GM18526 (cell line): ENCODE measurements around the gene COL4A4.

Source experiments
- POLR2A ChIP-seq: IDR thresholded peaks from 3 replicates; pipeline ENCODE4 v1.6.1; 2011; ENCODE audit not compliant: insufficient read length; ENCODE audit errors: extremely low read depth

COL4A4 gene

DNA sequence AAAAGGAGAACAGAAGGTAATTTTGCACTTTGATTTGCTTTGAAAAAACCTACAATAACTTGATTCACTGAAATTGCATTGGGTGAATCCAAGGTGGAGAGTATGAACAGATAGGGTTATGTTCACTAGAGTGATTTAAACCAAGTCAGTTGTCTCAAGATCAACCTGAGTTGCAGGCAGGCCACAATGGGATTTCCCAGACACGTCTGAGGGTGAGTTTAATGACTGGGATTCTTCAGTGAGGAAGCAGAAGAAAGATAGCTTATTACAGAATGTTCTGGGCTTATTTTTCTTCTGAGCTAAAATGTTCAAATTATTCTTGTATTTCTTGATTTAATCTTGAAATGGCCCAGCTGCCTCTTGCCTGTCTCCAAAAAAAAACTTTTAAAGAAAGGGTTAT lies 20.1 kb downstream of the COL4A4 start:
- no peak for TF ChIP-seq POLR2A

DNA sequence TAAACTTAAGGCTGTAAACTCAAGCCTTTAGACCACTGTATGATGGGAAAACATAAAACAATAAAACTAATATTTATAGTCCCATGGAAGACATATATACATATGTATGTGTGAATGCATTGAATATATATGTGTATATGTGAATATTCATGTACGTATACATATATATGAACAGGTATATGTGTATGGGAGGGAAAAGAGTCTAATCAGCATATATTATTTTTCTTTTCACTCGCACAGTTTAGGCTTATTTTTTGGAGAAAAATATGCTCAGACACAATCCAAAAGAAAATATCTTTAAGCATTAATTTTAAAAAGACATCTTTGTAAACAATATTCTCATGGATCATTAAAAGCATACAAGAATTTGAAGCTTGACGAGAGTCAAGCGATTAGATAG lies 22.7 kb downstream of the COL4A4 start:
- no peak for TF ChIP-seq POLR2A

DNA sequence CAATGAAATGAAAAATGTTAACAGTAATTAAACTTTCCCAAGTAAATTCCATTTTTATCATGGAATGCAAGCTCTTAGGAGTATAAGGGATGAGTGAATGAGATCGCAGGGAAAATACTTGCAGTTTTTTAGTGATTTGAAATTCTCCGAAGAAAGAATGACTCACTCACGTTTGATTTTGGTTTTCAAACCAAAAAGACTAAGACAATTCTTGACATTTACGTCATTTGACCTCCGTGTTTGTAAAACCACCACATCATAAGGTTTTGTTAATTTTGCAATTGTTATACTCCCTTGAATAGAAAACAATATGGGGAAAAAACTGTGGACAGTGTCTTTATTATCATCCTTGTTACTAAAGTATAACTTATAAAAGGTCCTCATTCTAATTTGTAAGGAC lies 29.4 kb downstream of the COL4A4 start:
- TF ChIP-seq POLR2A: no peak

DNA sequence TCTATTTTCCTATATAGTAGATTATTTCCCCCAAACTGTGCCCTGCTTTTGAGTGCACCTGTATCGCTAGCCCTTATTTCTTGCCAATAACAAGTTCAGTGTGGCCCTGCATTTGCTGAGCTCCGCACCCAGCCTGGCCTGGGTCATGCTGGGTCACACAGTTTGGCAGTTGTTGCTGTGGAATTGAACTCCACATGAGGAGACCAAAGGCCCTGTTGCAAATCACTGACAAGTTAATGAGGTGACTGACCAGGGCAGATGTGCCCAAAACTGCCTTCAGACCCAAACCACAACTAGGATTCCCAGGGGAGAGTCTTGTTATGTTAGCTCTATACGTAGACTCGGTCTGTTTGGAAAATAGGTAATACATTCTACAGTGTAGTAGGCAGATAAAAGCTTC lies 31.0 kb downstream of the COL4A4 start:
- TF ChIP-seq POLR2A: no peak

DNA sequence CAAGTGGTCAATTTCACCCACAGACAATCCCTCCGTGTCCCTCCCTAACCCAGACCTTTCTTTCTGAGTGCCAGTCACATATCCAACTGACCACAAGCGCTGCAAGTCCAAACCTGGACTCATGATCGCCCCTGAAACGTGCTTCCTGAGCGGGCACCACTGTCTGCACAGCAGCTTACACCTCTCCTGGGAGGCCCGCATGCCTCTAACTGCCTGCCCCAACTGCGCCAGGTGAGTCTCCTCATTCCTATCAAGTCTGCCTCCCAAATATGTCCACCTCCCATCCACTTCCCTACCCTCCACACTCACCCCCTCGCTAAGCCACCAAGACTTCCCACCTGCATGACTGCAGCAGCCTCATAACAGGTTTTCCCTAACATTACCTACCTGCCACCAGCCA lies 33.4 kb downstream of the COL4A4 start:
- no peak for TF ChIP-seq POLR2A

DNA sequence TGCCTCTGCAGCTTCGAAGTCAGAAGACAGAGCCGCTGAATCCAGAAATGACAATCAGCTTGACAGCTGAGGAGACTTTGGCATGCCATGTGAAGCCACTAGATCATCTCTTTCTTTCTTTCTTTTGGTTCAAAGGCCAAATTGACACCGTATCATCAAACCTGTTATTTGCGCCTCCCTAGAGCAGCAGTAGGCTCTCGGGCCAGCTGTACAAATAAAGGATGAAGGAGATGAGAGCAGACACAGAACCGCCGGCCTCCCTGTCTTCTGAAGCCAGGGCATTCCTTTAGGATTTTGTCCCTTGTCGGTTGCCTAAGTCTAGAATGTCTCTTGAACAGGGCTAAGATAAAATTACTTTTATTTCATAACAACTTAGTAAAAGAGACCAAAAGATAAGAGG lies 36.8 kb downstream of the COL4A4 start:
- no peak for TF ChIP-seq POLR2A

DNA sequence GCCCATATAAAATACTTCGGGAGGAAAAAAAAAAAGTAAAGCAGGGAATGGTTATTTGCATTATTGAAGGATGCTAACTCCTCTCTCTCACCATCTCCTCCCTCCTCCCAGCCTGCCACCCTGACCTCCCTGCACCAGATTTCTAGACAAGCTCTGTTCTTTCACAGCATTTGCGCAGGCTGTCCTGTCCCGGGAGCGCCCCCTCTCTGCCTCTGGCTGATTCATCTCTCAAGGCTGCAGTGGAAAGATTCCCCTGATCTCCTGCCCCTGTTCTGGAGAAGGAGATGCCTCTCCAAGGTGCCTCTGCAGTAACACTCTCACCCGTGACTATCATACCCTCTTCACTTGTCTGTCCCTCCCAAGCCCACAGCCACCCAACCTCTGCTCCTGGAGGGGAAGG lies 38.5 kb downstream of the COL4A4 start:
- TF ChIP-seq POLR2A: no peak

DNA sequence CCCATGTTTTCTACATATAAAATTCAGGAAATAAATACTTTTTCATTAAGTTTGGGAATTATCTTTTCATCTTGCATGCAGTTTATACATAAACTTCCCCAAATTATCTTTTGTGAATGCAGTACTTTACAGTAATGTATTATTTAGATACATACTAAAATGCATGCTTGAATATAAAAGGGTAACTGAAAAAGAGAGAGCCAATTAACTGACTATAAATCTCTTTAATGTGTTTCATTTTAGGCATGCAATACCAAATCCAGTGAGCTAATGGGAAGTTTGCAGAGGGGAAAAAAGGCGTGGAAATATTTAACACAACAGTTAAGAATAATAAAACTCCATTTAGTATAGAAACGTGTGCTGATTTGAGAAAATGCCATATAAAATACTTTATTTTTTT lies 39.2 kb downstream of the COL4A4 start:
- TF ChIP-seq POLR2A: no peak

DNA sequence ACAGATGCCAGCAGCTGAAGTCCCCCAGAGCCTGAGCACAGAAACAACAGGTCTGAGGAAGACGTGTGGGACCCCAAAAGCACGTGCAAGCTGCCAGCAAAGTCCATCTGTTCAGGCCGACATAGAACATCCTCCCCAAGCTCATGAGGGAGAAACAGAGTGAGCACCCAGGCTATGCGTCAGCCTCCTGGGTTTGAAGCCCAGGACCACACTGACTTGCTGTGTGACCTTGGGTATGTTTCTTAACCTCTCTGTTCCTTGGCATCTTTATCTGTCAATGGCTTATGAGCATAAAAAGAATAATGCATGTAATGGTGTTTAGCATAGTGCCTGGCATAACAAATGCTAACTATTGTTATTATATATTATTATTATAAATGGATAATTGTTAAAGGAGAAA lies 40.3 kb downstream of the COL4A4 start:
- no peak for TF ChIP-seq POLR2A

DNA sequence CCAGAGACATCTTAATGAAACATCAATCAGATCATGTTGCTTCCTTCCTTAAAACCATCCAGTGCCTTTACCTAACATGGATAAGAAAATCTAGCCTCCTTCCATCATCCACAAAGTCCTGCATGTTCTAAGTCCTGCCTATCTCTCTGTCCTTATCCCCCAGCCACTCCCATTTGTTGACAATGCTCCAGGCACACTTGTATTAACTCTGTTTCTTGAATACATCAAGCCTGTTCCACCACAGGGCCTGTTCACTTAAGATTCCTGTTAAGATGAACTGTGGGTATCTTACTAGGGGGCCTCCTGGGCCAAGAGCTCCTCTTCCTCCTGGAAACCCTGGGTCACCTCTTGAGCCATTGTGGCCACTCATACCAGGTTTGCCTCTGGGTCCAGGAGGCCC lies 45.7 kb downstream of the COL4A4 start:
- TF ChIP-seq POLR2A: no peak

DNA sequence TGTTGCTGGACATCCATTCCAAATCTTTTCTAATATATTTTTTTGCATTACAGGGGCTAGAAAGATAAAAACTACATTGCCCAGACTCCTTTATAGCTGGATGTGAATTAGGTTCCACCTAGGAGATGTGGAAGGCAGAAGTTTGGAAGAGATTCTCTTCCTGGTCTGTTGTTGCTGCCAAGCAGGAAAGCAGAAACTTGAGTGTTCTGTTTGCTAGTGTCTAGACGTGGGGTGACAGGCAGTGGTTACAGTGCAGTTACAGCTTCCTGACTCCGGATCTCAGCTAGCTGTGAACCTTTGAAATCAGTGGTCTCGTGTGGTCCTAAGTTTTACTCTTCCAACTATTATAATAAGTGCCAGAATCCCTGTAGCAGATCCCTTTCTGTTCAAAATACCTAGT lies 46.2 kb downstream of the COL4A4 start:
- no peak for TF ChIP-seq POLR2A

DNA sequence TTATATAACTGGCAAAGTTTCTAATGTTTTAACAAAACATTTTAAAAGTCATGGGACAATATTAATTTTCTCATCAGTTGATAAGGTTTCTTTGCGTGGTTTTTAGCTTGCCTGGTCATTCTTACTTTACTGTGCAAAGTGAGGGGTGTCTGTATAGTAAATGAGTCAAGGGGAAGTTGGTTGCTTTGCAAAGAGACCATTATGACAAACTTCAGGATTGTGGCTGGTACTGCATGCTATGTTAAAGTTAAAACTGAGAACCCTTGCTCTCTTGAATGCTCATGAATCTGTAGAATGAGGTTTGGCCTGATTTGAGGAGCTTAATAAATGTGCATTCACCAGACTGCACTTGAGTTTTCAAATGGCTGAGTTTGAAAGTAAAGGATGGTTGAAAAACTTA lies 47.0 kb downstream of the COL4A4 start:
- TF ChIP-seq POLR2A: no peak

DNA sequence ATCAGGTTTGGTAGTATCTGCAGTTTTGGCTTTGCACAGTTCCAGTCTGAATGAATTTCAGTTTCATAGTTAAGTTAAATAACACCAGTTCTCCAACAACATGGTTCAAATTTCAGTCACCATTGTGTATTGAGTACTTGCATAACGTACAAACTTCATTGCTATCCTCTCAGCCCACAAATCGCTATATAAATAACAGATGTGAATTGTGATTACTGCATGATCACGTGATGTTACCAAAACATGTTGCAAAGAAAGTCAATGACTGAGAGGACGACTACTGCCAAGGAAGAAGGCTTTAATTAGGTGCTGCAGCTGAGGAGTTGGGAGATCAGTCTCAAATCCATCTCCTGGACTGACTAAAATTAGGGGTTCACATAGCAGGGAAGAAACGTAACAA lies 48.2 kb downstream of the COL4A4 start:
- TF ChIP-seq POLR2A: no peak

DNA sequence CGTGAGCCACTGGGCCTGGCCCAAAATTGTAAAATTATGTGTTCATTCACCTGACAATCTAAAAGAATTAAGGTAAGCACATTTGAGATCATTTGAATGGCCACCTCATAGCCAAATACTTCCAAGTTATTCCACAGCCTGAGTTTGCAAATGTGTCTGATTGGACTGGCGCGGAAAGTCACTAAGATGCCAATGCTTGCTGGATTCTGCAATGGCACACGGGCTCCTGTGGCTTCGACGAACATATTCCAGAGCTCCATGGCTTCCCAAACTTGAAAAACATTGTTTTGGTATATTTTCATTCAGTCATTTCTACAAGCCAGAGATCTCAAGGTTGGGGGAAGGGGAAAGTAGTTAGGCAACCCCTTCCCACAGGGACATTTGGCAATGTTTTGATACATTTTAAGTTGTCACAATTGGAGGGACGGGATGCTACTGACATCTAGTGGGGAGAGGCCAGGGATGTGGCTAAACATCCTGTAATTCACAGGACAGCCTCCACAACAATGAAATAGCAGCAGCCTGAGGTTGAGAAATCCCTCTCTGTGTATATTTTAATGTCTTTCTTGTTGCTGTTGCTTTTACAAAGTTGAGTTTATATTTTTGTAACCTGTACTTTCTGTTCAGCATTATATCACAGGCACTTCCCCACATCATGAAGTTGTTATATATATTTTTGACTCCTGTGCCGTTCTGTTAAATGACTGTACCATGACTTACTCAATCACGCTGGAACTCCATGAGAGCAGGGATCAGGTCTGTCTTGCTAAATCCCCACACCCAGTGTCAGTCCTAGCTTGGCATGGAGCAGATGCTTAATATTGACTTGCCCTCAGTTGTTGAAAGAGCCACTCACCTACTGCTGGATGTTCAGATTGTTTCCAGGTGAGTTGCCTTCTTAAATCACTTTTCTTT lies 56.9 kb downstream of the COL4A4 start:
- no peak for TF ChIP-seq POLR2A

DNA sequence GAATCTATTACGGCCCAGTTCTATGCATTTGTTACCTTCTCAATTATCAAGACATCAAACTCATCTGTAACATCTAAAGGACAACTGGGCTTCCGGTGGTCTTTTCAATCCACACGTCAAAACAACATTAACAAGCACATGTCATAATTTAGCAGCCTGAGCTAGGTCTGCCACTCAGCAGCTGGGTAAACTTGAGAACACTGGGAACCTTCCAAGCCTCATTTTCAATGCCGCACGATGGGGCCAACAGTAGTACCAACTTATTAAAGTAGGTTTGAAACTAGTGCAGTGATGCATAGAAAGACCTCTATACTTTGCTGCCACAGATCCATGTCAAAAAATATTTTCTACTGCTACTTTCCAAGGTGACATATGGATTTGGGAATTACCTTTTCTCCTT lies 60.4 kb downstream of the COL4A4 start:
- no peak for TF ChIP-seq POLR2A

DNA sequence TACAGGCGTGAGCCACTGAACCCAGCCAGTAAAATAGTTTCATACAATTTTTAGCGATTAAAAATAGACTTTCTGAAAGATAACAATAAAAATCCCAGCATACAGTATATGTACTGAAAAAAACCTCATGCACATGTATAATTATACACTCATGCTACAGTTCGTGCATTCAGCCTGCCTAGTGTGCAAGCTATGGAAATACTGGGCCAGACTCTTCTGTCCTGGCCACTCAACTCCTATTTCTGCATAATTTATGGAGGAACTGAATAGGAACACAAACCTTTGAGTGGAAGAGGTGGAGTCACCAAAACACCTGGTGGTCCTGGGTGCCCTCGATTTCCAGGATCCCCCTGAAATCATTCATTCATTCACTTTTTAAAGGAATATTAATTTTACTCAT lies 64.7 kb downstream of the COL4A4 start:
- TF ChIP-seq POLR2A: no peak

DNA sequence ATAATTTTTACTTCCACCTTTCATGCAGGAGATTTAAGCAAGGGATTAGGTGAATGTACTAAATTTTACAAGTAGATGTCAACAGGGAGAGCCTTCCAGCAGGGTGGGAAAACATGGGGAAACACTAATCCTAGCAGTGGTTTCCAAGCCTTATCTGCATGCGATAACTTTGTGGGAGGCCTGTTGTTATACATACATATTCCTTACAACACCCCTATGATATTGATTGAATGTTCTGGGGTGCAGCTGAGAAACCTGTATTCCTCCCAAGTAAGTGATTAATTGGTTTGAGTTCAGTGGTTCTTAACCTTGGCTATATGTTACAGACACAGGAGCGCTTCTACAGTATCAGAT lies 65.9 kb downstream of the COL4A4 start:
- no peak for TF ChIP-seq POLR2A
